CD14-positive monocyte (primary cell): ENCODE results near the gene GALNT17. TPM values are rescaled to one million over a fixed set of nuclear protein-coding genes. Genes with fewer than 3 reads are reported as not detected.

Experiments used
- DNase-seq, 3 donors: peaks; one replicate each; pipeline ENCODE4 v3.0.0-alpha.2; 2011 to 2022
- H2AFZ ChIP-seq: 2 replicates; pipeline ENCODE4 v1.6.0; 2012; ENCODE audit warnings: mild to moderate bottlenecking, low read depth, low read length, inconsistent platforms; ENCODE audit not compliant: insufficient read depth, poor library complexity, severe bottlenecking
- H3K27ac ChIP-seq, 2 donors: 1 replicate in 1 of 2; 2 replicates in 1 of 2; pipeline ENCODE4 v1.5.1; 2012 to 2013; ENCODE audit warnings: low read length in 2 of 2, control low read depth in 1 of 2, inconsistent platforms in 1 of 2, low read depth in 1 of 2, mild to moderate bottlenecking in 1 of 2
- H3K27me3 ChIP-seq, 2 donors: one replicate each; pipeline versions ENCODE4 v1.6.0 to v1.6.1; 2011 to 2013; ENCODE audit warnings: low read length in 2 of 2; ENCODE audit not compliant: control insufficient read depth in 2 of 2, insufficient read depth in 2 of 2
- H3K36me3 ChIP-seq, 2 donors: replicated peaks in 1 of 2; 1 replicate in 1 of 2; 2 replicates in 1 of 2; pipeline versions ENCODE4 v1.5.1 to v1.6.1; 2012 to 2013; ENCODE audit warnings: low read length in 2 of 2, control low read depth in 1 of 2, inconsistent platforms in 1 of 2, mild to moderate bottlenecking in 1 of 2; ENCODE audit not compliant: insufficient read depth in 2 of 2, control insufficient read depth in 1 of 2
- H3K4me1 ChIP-seq, 2 donors: 1 replicate in 1 of 2; 2 replicates in 1 of 2; pipeline versions ENCODE4 v1.5.1 to v1.6.1; 2012 to 2013; ENCODE audit warnings: low read length in 2 of 2, control low read depth in 1 of 2, inconsistent platforms in 1 of 2, mild to moderate bottlenecking in 1 of 2, moderate library complexity in 1 of 2; ENCODE audit not compliant: insufficient read depth in 2 of 2, control insufficient read depth in 1 of 2
- H3K4me2 ChIP-seq: replicated peaks from 2 replicates; pipeline ENCODE3; 2012; ENCODE audit warnings: low read length, moderate library complexity, mild to moderate bottlenecking; ENCODE audit not compliant: poor library complexity, severe bottlenecking; ENCODE audit errors: extremely low read depth
- H3K4me3 ChIP-seq, 3 experiments: fragments of 200-600 bp in 1 of 3; sonication (generic) in 1 of 3; replicated peaks in 1 of 3; 1 replicate in 2 of 3; 2 replicates in 1 of 3; pipeline ENCODE4 v1.5.1; 2011 to 2013; ENCODE audit warnings: low read length in 3 of 3, mild to moderate bottlenecking in 3 of 3, control low read depth in 2 of 3, low read depth in 2 of 3, inconsistent platforms in 1 of 3, moderate library complexity in 1 of 3
- H3K79me2 ChIP-seq: 2 replicates; pipeline ENCODE4 v1.6.0; 2012; ENCODE audit warnings: mild to moderate bottlenecking, control low read depth, inconsistent platforms, low read length, moderate library complexity; ENCODE audit not compliant: insufficient read depth
- H3K9ac ChIP-seq: 2 replicates; pipeline ENCODE4 v1.6.0; 2017; ENCODE audit warnings: low read length, mild to moderate bottlenecking; ENCODE audit not compliant: insufficient read depth, poor library complexity, severe bottlenecking
- H3K9me3 ChIP-seq, 2 donors: replicated peaks in 1 of 2; 1 replicate in 1 of 2; 2 replicates in 1 of 2; pipeline versions ENCODE4 v1.5.1 to v1.6.1; 2012 to 2013; ENCODE audit warnings: low read length in 2 of 2, control low read depth in 1 of 2; ENCODE audit not compliant: control insufficient read depth in 1 of 2, insufficient read depth in 1 of 2
- H4K20me1 ChIP-seq: 2 replicates; pipeline ENCODE4 v1.6.0; 2012; ENCODE audit warnings: mild to moderate bottlenecking, low read length, control low read depth, moderate library complexity; ENCODE audit not compliant: insufficient read depth
- H3K27ac Mint-ChIP-seq, 7 donors: one replicate each; pipeline ENCODE4 v1.8.0; 2020; ENCODE audit warnings: mild to moderate bottlenecking in 7 of 7, mixed read lengths in 7 of 7, moderate library complexity in 6 of 7, inconsistent platforms in 2 of 7
- H3K27me3 Mint-ChIP-seq, 3 donors: one replicate each; pipeline ENCODE4 v1.8.0; 2021 to 2022; ENCODE audit warnings: low read depth in 3 of 3, mild to moderate bottlenecking in 3 of 3, mixed read lengths in 3 of 3, moderate library complexity in 3 of 3, inconsistent platforms in 1 of 3
- H3K36me3 Mint-ChIP-seq, 2 donors: one replicate each; pipeline ENCODE4 v1.8.0; 2020; ENCODE audit warnings: mixed read lengths in 2 of 2, inconsistent platforms in 1 of 2, mild to moderate bottlenecking in 1 of 2
- H3K4me1 Mint-ChIP-seq: one replicate; pipeline ENCODE4 v1.8.0; 2020; ENCODE audit warnings: mild to moderate bottlenecking, mixed read lengths
- H3K4me3 Mint-ChIP-seq, 2 donors: one replicate each; pipeline ENCODE4 v1.8.0; 2020; ENCODE audit warnings: mild to moderate bottlenecking in 2 of 2, mixed read lengths in 2 of 2, moderate library complexity in 1 of 2
- H3K9me3 Mint-ChIP-seq, 7 donors: one replicate each; pipeline ENCODE4 v1.8.0; 2020 to 2022; ENCODE audit warnings: mixed read lengths in 7 of 7, mild to moderate bottlenecking in 6 of 7, moderate library complexity in 6 of 7, inconsistent platforms in 2 of 7
- WGBS: methylation state at CpG from one replicate; pipeline ENCODE4 v1.1.5; 2013; ENCODE audit warnings: missing lambda C conversion rate; ENCODE audit not compliant: insufficient coverage; 5-methylcytosine and 5-hydroxymethylcytosine counted together
- intact Hi-C, 2 donors: fragments of 100-400 bp; cut with micrococcal nuclease; formaldehyde crosslinking; loops; one replicate each; pipeline versions ENCODE4 v1.15.0 to v1.15.1; 2023
- polyA plus RNA-seq, 3 donors: library from polyadenylated mRNA; depleted of rRNA in 1 of 3; unstranded in 2 of 3; stranded (reverse) in 1 of 3; fragments of 300-500 nt in 2 of 3; fragments of >200 nt in 1 of 3; fragmentation: Illumina TruSeq in 2 of 3; gene quantifications; 1 replicate in 2 of 3; 2 replicates in 1 of 3; pipeline ENCODE4 v1.2.3, GENCODE V29; 2012 to 2021
- TF ChIP-seq, protein P1 (sequence below): fragments of 200-600 bp; IDR thresholded peaks from one replicate; pipeline ENCODE4 v1.8.0; 2022; ENCODE audit warnings: antibody characterized with exemption, mild to moderate bottlenecking

GALNT17 gene
- polyA plus RNA-seq, 3 donors, result not detected

- TF ChIP-seq, protein P1, sequence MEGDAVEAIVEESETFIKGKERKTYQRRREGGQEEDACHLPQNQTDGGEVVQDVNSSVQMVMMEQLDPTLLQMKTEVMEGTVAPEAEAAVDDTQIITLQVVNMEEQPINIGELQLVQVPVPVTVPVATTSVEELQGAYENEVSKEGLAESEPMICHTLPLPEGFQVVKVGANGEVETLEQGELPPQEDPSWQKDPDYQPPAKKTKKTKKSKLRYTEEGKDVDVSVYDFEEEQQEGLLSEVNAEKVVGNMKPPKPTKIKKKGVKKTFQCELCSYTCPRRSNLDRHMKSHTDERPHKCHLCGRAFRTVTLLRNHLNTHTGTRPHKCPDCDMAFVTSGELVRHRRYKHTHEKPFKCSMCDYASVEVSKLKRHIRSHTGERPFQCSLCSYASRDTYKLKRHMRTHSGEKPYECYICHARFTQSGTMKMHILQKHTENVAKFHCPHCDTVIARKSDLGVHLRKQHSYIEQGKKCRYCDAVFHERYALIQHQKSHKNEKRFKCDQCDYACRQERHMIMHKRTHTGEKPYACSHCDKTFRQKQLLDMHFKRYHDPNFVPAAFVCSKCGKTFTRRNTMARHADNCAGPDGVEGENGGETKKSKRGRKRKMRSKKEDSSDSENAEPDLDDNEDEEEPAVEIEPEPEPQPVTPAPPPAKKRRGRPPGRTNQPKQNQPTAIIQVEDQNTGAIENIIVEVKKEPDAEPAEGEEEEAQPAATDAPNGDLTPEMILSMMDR, result no peak
- Histone ChIP-seq H3K36me3 (no peaks in the 10 kb centered on the region), H3K9me3 (peaks cover 32 to 35% of the 10 kb centered on the region in 2 donors), H3K27ac (no peak overlapping the region), H3K4me1 (no peaks in the 10 kb centered on the region), H4K20me1 (no peaks in the 10 kb centered on the region), H3K27me3 (no peaks in the 10 kb centered on the region), H3K9ac (no peak overlapping the region), H3K4me3 (no peak overlapping the region), H3K4me2 (no peak overlapping the region), H2AFZ (no peak overlapping the region), H3K79me2 (no peaks in the 10 kb centered on the region)
- H3K27me3 Mint-ChIP-seq, result peaks cover 1 to 2% (median 2%) of the 10 kb centered on the region in 3 donors
- H3K9me3 Mint-ChIP-seq, result peaks cover 11 to 47% (median 36%) of the 10 kb centered on the region in 7 donors
- no peaks in the 10 kb centered on the region for H3K4me1 Mint-ChIP-seq
- no peak for DNase-seq
- no peak overlapping the region for H3K4me3 Mint-ChIP-seq
- intact Hi-C loops, result no loop called here
- 89% methylated on average over 1 of the region's 2 CpGs for WGBS
- no peak overlapping the region for H3K27ac Mint-ChIP-seq
- H3K36me3 Mint-ChIP-seq, result no peaks in the 10 kb centered on the region
These were observed 518.9 kb downstream of the GALNT17 start for GRCh38 chr7:71650653-71651337.

DNA sequence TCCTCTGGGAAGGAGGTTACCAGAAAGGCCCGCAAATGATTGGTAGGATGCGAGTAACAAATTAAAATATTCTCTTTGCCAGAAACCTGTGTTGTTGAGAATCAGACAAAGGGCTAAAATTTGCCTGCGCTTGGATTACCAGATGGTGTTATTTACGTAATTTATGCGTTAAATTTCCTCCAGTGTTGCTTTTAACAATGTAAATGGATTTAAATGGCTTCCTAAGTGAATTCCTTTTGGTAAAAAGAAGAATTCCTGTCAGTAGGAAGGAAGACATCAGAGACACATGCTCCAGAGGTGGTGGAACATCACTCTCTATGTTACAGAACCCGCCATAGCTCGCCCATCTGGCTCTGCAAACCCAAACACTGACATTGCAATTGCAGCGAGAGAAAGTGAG lies 520.6 kb downstream of the GALNT17 start:
- Histone ChIP-seq H3K36me3 (no peaks in the 10 kb centered on the region), H3K27ac (no peak overlapping the region), H3K4me1 (no peaks in the 10 kb centered on the region), H3K79me2 (no peaks in the 10 kb centered on the region), H3K4me2 (no peak overlapping the region), H3K9me3 (peaks cover 23 to 25% of the 10 kb centered on the region in 2 donors), H3K27me3 (no peaks in the 10 kb centered on the region), H3K4me3 (no peak overlapping the region), H2AFZ (no peak overlapping the region), H4K20me1 (no peaks in the 10 kb centered on the region), H3K9ac (no peak overlapping the region)
- DNase-seq, result no peak
- intact Hi-C loops, result no loop called here
- Mint-ChIP-seq H3K27ac (no peak overlapping the region), H3K4me3 (no peak overlapping the region), H3K36me3 (no peaks in the 10 kb centered on the region), H3K9me3 (peaks cover 7 to 36% (median 32%) of the 10 kb centered on the region in 7 donors), H3K4me1 (no peaks in the 10 kb centered on the region), H3K27me3 (peaks cover 1 to 4% (median 2%) of the 10 kb centered on the region in 3 donors)
- TF ChIP-seq, protein P1, result no peak
- 69% methylated on average over 4 of the region's 8 CpGs for WGBS
